GM12892 (cell line): ENCODE data around the gene GCK. TPM values are rescaled to one million over a fixed set of nuclear protein-coding genes. Genes with fewer than 3 reads are reported as not detected.

ENCODE experiments used
- DNase-seq: peaks from one replicate; pipeline ENCODE4 v3.0.0; 2011; ENCODE audit not compliant: insufficient read length
- FAIRE-seq: peaks from 2 replicates; lab custom pipeline; 2011; peaks lifted over from hg19 to GRCh38; lab: Jason Lieb, UNC
- POLR2A ChIP-seq: IDR thresholded peaks from 2 replicates; pipeline ENCODE4 v1.6.1; 2011; ENCODE audit warnings: low read depth, low read length, control low read depth
- POLR2AphosphoS5 ChIP-seq: IDR thresholded peaks from 2 replicates; pipeline ENCODE4 v1.6.1; 2011; ENCODE audit warnings: low read depth, low read length, control low read depth
- TAF1 ChIP-seq: IDR thresholded peaks from 2 replicates; pipeline ENCODE4 v1.6.1; 2011; ENCODE audit warnings: low read depth, mild to moderate bottlenecking, control low read depth, low read length, borderline replicate concordance
- polyA plus RNA-seq: library from polyadenylated mRNA; unstranded; fragments of >200 nt; gene quantifications from one replicate; pipeline ENCODE4 v1.2.1, GENCODE V29; 2012; ENCODE audit warnings: missing spikeins, inconsistent platforms; ENCODE audit not compliant: missing spikeins

The GCK gene
- 0.83 TPM for polyA plus RNA-seq

DNA sequence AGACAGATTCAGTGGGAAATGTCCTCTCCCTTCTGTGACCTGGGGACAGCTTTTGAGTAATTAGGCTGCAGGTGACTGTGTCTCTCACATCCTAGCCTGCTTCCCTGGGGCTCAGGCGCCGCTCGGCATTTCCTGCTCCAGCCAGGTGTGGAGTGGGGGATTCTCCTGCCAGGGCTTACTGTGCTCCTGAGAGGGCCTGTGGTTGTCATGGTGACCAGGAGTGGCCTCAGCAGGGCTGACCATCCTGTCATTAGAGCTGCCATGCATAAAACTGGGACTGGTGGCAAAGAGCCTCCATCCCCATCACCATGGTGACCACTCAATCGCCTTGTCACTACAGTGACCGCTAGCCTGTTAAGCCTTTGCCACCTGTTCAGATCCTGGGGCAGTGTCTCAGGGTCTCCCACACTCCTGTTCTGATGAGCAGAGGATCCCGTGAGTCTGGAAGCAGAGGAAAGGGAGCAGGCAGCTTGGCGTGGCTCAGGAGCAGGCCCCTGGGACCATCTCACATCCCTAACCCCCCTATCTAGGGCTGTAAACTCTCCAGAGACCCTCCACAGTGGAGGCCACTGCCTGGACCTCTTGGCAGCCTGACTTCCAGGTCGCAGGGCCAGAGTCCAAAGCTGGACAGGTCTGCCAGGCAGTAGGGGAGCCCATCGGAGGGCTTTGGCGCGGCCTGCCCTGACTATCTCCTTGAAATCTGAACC, at the start of gene GCK:
Gene GCK, minus strand, starts transcription at position 154 of the 707 bp plus-strand sequence. CDS start 486 bp downstream, outside the sequence.
- TF ChIP-seq TAF1 = no peak
- TF ChIP-seq POLR2A = no peak
- no peak for TF ChIP-seq POLR2AphosphoS5
- no peak for DNase-seq
- no peak for FAIRE-seq

DNA sequence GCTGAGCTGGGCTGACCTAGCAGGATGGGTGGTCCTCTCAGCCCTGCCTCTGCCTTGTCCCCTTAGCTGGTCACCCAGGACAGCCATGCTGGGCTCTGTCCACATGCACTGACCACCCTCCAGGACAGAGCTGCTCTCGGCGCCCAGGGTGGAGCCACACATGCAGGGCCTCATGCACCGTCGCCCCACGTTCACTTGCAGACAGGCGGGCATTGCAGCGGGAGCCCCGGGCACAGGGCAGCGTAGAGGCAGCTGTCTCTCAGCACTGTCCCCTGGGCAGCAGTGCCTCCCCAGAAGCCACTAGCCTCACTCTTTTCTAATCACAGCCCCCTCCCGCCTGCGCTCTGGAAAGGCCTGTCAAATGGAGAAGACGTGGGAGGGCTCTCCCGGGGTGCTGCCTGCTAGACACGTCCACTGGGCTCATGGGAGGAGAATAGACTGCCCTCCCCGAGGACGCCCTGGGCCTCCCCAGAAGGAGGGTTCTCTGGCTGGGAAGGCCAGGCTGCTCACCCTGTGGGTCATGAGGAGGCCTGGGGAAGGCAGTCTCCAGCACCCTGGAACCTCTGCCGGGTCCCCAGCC, 49.0 kb upstream of the GCK start:
- TF ChIP-seq POLR2AphosphoS5 (no peak), TAF1 (no peak), POLR2A (no peak)
- FAIRE-seq (no peak), DNase-seq (no peak)

DNA sequence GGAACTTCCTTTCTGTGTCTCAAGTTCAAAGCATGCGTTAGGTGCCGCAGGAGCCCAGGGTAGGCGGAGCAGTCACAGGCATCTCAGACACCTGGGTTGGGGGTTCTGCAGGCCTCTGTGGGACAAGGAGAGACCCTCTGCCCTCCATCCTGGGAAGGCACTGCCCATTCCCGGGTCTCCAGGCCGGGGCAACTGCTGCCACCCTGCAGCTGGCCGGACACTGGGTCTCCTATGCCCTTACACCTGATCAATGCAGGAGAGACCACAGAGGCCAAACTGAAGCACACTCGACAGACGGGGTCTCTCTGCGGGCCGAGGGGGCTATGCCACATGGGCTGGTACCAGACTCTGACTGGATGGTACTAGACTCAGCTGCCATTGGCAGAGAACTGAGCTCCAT, 48.5 kb upstream of the GCK start:
- FAIRE-seq (no peak), DNase-seq (no peak)
- no peak for TF ChIP-seq POLR2AphosphoS5
- no peak for TF ChIP-seq POLR2A
- TF ChIP-seq TAF1 = no peak

DNA sequence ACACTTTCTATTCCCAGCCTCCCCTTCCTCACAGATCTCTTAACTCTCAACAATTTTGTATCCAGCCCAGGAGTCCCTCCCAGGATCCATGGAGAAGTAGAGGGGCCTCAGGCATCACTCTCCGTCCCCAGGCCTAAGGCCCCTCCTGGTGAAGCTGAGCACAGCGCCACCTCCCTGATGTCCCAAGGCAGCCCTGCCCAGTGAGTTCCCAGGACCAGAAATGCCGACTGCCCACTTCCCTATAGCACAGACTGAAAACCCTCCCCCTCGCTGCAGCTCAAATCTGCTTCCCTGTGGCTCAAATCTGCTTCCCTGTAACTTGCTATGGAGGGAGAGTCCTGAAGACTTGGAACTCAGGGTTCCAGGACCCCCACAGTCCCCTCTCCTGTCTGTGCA, 47.1 kb upstream of the GCK start:
- TF ChIP-seq POLR2A = no peak
- no peak for TF ChIP-seq TAF1
- TF ChIP-seq POLR2AphosphoS5 = no peak
- FAIRE-seq = no peak
- DNase-seq = no peak

DNA sequence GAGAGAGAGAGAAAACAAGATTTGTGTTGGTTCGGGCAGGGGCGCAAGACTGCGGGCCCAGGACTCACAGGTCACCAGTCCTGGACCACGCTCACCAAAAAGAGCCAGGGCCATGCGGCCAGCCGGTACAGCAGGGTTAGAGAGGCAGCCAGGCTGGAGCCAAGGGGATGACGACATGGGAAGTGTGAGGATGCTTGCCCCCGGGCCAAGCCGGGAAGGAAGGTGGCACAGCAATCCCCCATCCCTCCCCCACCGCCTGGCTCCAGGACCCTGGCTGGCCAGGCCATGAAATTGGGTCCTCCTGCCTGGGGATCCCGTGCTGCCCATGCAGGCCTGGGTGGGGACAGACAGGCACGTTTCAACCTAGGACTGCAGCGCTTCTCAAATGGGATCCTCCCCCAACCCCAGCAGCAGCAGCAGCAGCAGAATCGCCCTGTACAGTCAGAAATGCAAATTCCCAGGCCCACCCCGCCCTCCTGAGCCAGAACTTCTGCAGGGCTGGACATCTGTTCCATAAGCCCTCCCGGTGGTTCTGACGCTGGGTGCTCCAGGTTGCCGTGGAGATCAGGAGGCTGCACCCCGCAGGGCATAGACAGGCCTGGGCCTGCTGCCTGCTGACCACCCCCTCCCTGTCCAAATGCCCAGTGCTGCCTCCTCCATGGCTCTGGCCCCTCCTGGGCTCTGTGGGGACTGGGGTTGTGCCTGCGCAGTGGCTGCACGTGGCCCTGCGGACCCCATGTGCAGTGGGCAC, 46.5 kb upstream of the GCK start:
- TF ChIP-seq POLR2A (no peak), TAF1 (no peak), POLR2AphosphoS5 (no peak)
- FAIRE-seq (no peak), DNase-seq (no peak)

DNA sequence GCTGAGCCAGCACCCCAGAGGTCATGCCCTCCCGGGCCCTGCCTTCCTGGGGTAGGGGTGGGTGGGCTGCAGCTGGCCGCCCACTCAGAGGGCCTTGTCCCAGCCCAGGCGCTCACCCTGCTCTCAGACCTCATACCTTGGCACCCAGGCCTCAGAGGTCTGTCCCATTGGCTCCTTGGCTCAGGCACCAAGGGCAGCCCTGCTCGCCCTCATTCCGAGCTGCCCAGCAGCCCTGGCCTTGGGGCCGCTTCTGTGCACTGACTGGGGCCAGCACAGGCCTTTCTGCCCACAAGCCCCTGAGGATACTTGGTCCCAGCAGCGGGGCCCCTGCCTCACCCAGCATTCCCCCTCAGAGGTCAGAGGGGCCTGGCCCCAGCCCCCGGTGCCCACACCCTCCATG, 45.8 kb upstream of the GCK start:
- TF ChIP-seq POLR2AphosphoS5 (no peak), POLR2A (no peak), TAF1 (no peak)
- DNase-seq = no peak
- no peak for FAIRE-seq

DNA sequence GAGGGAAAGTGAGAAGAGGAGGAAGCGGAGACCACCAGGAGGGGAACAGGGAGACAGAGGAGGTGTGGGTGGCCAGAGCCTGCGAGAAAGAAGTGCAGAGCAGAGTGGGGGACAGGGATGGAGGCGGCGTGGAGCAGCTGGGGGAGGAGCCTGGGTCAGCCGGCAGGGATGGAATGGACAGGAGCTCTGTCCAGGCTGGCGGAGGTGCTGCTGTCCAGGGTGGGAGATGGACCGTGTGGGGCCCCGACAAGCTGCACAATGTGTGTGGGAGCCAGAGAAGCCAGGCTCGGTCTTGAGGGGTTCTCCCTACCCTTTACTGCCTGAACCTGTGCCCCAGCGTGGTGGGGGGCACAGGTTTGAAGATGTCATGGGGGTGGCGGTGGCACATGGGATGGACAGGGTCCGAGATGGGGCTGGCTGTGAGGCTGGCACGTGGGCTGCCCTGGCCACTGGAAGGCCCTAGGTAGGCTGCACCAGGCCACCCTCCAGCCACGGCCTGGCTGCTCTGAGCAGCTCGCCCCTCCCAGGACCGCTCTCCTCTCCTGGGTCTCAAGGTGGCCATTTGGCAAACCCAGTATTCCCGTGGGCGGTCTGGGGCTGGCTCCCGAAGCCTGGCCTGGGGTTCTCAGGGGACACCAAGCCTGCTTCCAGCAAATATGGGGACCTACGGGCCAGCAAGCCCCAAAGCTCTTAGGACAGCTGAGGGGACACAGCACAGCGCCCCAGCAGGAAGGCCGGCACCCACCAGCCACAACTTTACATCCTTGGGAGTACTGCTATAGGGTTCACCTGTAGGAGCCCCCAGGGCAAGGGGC, 43.9 kb upstream of the GCK start:
- no peak for DNase-seq
- FAIRE-seq = no peak
- TF ChIP-seq POLR2A (no peak), TAF1 (no peak), POLR2AphosphoS5 (no peak)

DNA sequence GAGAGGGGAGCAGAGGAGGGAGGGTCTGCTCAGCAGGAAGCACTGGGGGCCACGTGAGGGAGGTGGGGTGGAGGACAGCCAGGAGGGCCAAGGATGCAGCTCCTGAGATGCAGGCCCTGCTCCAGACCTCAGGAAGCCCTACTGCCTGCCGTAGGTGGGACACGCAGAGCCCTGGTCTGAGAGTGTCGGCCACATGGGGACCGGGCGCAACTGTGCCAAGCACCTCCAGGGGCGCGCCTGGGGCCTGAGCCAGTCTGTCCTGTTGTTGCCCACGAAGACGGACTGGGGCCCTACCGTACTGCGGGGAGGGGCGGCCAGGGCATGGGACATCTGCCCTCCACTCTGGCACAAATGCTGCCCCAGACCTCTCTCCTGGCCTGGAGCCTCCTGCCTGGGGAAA, 43.2 kb upstream of the GCK start:
- FAIRE-seq (no peak), DNase-seq (no peak)
- TF ChIP-seq TAF1 (no peak), POLR2A (no peak), POLR2AphosphoS5 (no peak)

DNA sequence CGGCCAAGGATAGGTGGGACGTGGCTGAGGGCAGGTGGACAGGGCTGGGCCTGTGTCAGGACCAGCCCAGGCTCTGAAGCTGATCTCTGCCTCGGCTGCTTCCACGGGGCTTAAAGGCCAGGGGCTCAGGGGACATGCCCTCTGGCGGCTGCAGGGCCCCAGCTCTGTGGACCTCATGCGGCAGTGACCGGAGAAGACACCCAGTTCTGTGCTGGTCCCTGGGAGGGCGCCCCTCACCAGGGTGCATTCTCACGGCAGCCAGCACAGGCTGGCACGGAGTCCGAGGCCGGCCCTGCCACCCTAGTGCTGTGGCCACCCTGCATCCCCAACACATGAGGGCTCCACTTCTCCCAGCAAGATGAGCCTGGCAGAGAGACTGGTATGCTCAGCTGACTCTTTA, 41.8 kb upstream of the GCK start:
- TF ChIP-seq TAF1 (no peak), POLR2A (no peak), POLR2AphosphoS5 (no peak)
- DNase-seq (no peak), FAIRE-seq (no peak)

DNA sequence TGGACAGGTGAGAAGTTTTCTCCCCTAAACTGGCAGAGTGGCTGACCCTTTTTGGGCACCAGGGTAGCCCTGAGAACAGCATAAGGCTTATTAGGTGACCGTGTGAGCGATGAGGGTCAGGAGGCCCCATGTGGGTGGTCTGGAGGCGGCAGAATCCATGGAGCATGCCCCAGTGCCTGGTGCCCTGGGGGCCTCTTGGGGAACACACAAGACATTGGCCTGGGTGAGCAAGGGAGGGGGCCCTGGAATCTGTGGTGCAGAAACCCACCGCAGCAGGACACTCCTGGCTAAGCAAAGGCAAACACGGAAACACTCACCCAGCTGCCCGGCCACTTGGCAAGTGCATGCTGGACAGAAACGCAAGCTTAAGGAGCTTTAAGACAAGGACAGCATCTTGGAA, 41.0 kb upstream of the GCK start:
- TF ChIP-seq POLR2A (no peak), TAF1 (no peak), POLR2AphosphoS5 (no peak)
- no peak for DNase-seq
- no peak for FAIRE-seq
